ENCODE results near the gene EFCAB11. TPM values are rescaled to one million over a fixed set of nuclear protein-coding genes. Genes with fewer than 3 reads are reported as not detected.

The EFCAB11 gene
- total RNA-seq, 1 experiment from 2014 or later: 22.5 TPM

- no peak for DNase-seq (ENCODE audit: low read depth)
Observed at GRCh38 chr14:89866458-89866857, 88.1 kb downstream of the EFCAB11 start.

DNA sequence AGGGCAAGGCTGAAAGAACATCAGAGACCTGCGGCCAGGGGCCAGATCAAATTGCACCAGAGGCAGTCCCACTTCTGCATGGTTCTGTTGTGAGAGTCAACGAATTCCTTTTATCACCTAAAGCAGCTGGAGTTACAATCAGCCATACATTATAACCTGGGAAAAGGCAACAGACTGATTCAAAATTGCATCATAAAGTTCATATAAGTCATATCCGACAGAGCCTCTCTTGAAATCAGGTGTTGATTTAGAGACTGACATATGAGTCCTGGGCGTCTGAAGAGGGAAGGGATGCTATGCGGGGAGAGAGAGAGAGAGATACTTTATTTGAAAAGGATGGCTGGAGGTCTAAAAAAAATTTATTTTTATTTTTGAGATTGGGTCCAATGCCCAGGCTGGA, 89.4 kb downstream of the EFCAB11 start:
- DNase-seq (ENCODE audit: low read depth): no peak

DNA sequence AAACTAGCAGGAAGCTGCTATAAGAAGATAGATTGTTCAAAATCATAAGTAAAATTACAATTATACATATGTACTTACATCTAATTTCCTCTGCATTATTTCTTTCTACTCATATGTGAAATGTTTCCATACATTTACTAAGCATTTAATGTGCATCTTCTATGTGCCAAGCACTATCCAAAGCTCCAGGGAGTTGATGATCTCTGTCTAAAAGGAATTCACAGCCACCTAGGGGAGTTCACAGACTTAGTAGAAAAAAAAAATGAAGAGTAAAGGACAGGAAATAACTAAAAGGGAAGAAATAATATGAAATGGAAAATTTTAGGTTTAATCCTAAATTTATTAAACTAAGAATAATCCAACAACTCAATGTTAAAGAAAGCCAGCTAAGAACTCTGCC, 91.7 kb downstream of the EFCAB11 start:
- DNase-seq (ENCODE audit: low read depth): no peak

DNA sequence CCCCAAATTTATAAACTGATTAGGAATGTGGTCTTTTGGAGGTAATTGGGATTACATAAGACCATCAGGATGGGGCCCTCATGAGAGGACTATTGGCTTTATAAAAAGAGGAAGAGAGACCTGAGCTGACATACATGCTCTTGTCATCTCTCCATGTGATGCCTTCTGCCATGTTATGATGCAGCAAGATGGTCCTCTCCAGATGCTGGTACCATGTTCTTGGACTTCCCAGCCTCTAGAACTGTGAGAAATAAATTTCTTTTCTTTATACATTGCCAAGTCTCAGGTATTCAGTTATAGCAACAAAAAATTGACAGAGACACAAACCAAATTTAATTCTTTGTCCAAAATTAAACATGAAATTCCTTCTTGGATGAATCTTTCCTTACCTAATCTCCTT, 92.9 kb downstream of the EFCAB11 start:
- no peak for DNase-seq (ENCODE audit: low read depth)

DNA sequence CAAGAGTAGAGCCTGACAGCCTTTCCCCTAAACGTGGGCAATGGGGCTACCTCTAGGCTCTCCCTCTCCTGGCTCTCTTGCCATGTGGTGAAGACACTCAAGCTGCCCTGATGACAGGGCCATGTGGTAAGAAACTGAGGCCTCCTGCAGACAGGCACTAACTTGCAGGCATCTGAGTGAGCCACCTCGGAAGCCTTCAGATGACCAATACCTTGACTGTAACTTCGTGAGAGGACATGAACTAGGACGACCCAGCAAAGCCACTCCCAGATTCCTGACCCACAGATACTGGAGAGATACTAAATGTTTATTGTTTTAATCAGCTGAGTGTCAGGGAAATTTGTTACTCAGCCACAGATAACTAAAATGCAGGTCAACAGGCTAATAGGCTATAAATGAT, 96.4 kb downstream of the EFCAB11 start:
- DNase-seq (ENCODE audit: low read depth): no peak

DNA sequence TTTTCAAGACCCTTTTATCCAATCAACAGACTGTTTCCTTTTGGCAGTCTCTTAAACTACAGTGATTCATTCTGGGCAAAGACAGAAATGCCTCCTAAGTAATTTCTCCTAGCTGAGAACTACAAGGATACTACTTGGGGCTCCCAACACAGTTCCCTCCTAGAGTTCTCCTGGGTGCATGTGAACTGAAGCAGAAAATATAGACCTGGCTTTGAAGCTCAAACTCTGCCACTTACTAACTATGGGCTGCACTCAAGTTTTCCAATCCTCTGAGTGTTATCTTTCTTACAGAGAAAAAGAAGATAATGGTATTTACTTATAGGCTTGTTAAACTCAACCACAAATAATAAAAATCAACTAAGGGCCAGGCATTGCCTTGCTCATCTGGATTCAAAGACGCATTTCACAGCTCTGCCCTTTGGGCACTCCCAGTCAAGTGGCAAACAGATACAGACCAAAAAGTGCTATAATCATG, 97.6 kb downstream of the EFCAB11 start:
- DNase-seq (ENCODE audit: low read depth): no peak

- peak; percentile 27 for DNase-seq (ENCODE audit: low read depth)
Observed at GRCh38 chr14:89855961-89856656, 98.4 kb downstream of the EFCAB11 start.

DNA sequence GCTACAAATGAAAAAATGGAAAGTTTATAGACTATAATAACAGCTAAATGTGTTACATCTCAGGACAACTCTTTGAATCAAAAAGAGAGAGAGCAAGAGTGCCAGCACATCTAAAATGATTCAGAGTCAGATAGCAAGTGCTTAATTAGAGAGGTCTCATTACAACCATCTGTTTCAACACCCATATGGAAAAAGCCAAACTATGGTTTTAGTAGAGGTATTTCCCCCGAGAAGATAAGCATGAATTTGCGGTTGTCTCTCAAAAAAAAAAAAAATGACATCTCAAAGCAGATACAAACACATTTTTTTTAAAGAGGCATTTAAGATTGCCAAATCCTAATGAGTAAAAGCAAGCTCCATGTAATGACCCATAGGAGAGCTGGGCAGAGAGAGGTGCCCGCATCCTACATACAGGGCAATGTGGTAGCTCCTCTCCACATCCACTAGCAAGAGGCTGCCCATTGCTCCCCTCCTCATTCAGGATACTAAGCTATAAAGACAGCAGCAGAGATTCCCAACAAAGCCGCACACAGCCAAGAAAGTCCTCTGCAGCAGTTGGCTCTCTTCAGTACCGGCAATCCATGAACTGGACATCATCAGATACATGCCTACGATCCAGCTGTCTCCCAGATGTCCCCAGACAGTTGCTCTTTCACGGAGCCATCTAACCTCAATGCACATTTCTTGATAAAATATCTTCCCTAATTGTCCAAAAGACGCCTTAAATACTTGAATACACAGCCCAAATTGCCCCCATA, 100.4 kb downstream of the EFCAB11 start:
- DNase-seq (ENCODE audit: low read depth): no peak

DNA sequence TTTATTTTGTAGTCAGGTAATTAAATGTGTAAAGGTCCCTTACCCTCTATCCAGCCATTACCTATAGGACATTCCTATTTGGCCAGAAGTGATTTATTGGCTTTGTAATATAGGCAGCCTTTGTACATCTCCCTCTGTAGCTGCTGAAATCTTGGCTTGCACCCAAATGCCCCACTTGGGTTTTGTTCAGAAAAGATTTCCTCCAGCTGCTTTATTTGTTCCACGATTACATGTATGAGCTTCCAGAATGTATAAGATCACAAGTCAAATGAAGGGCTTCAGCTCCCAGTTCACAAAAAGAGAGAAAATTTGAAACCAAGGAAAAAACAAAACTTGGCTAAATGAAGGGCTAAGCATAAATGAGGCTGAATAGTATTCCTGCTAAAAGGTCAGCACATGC, 103.4 kb downstream of the EFCAB11 start:
- DNase-seq (ENCODE audit: low read depth): no peak

GRCh38 chr14:89849931-89850330, 104.6 kb downstream of the EFCAB11 start:
- no peak for DNase-seq (ENCODE audit: low read depth)

GRCh38 chr14:89848165-89848564, 106.4 kb downstream of the EFCAB11 start:
- DNase-seq (ENCODE audit: low read depth): no peak

GRCh38 chr14:89845346-89845745, 109.2 kb downstream of the EFCAB11 start:
- DNase-seq (ENCODE audit: low read depth): peak; percentile 41

GRCh38 chr14:89844508-89844907, 110.0 kb downstream of the EFCAB11 start:
- no peak for DNase-seq (ENCODE audit: low read depth)

DNA sequence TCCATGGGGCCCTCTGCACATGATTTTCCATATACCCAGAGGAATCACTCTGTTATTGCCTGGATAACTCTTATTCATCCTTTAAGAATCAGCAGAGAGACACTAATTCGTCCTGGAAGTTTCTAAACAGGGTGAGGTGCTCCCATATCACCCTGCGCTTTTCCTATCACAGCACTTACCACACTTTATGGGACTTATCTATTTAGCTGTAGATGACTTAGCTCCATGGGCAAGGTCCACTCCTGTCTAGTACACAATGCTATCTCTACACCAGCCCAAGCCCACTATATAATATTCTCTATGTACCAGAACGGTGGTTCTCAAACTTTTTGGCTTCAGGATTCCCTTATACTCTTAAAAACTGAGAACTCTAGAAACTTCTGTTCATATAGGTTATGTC, 111.7 kb downstream of the EFCAB11 start:
- no peak for DNase-seq (ENCODE audit: low read depth)

- no peak for DNase-seq (ENCODE audit: low read depth)
Observed at GRCh38 chr14:89841851-89842250, 112.7 kb downstream of the EFCAB11 start.

DNA sequence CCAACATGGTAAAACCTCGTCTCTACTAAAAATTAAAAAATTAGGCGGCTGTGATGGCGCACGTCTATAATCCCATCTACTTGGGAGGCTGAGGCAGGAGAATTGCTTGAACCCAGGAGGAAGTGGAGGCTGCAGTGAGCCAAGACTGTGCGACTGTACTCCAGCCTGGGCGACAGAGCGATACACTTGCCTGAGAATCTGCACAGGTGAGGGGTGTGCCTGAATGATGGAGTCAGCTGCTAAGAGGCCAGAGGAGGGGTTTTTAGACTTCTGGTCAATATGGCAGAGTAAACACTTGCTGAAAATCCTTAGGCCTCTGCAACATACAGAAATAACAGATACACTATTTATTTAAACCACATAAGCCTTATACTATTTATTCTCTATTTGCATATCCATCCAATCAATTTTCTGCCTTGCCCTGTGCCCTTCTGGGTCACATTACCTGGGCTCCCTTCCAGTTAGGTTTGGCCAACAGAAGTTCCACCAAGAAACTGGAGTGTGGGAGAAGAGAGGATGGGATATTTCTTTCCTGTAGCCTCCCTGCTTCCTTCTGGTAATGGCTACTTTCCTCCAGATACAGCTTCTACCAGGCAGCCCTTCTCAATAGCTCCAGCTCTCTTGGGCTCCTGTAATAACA, 117.6 kb downstream of the EFCAB11 start:
- DNase-seq (ENCODE audit: low read depth): no peak

DNA sequence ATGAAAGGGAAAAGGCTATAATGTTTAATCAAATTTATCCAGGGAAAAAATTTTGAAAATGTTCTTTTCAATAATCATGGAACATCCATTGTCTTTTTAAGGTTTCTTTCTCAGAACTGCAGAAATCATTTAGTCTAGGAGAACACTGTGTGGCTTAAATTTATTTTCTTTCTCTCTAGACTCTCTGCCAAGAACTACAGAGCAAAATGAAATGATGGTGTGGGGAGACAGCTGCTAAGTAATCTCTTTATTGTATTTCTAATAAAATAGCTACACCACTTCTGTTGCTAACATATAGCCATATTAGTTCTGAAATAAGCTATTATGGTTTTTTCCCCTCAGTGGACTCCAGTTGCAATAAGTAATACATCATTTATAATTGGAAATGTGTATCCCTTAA, 120.9 kb downstream of the EFCAB11 start:
- no peak for DNase-seq (ENCODE audit: low read depth)

DNA sequence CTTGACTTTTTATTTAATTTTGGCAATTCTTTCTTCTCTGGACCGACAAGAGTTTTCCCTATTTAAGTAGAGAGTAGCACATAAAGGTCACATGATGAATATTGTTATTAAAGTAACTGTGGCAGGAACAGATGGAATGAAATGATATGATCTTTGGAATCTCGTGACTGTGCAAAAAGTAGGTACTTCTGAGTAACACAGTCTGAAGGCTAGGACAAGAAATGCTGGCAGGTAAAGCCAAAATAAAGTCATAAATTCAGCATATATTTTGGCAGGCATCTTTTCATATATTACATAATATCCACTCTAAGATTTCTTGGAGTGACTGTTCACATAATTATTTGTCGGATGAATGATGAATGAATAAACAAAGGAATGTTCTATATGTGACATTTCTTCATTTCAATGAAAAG, 121.4 kb downstream of the EFCAB11 start:
- DNase-seq (ENCODE audit: low read depth): no peak

DNA sequence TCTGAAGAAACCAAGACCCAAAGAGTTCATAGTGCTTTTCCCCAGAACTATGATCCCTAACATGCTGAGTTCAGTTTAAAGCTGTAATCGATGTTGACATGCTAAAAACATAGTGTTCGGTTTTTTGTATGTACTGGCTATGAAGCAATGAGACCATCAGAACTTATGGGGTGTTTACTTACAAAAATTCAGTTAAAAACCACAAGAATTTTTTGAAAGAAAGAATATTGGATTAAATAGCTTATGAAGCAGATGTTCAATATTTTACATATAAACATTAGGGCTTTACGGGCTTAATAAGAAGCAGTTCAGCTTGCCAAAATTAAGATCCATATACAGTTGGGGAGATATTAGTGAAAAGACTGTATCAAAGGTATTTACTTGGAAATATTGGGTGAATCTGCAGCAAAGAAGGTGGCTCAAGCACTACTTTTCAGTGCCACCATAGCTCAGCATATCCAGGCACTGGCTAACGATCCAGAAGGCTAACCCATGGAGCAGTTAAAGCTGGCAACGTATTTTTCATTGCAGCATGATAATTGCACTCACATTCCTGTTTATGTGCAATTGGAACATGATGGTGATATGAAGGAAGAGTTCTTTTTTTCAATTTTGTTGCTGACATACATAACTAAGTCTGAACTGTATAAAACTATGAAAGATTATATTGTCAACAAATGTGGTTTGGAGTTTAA, 125.9 kb downstream of the EFCAB11 start:
- DNase-seq (ENCODE audit: low read depth): no peak

DNA sequence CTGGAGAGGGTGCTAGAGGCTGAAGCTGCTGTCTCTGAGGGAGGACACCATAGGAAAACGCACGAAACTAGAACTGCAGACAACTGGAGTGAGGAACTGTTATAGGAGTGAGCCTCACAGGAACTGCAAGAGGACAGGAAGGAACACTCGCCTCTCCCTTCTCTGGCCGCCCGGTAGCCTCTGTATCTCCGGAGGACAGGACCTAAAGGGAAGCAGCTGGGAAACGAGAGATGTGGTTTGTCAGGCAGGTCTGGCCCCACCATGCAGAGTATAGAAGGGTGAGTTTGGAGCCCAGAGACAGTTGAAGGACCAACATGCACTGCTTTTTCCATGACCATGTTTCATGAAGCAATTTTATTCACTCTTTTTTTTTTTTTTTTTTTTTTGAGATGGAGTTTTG, 127.3 kb downstream of the EFCAB11 start:
- no peak for DNase-seq (ENCODE audit: low read depth)

DNA sequence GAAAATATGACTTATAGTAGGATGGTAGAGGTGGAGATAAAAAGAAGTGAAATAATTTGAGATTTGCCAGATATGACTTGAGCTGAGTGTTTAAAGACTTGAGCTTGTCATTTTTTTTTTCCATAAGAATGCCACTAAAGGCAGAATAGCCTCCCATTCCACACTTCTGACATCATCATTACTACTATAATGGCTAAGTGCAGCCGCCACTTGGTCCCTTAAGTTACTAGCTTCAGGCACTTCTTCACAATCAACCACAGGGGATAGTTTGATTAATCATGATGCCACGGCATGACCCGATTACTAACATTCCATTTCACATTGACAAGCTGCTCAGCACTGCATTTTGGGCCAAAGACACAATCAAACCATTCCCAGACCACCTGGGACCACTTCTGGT, 127.9 kb downstream of the EFCAB11 start:
- peak; percentile 6 for DNase-seq (ENCODE audit: low read depth)

DNA sequence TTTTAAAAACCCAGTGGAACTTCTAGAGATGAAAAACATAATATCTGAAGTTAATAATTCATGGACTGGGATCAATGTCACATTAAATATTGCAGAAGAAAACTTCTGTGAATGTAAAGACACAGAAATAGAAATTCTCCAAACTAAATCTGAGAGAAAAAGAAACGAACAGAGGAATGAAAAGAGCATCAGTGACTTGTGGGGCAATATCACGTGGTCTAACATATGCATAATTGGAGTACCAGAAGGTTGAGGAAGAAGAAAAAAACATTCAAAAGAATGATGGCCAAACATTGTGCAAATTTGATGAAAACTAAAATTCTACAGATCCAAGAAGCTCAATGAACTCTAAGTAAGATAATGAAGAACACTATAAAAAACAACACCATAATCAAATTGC, 130.8 kb downstream of the EFCAB11 start:
- DNase-seq (ENCODE audit: low read depth): no peak

All from Daoy (cell line).